Muscle layer of colon (tissue), 2 donors: Measurements from ENCODE around the gene PDPK1.
A peak's percentile ranks its signal among the peaks of the same experiment; 100 is the strongest.

ENCODE experiments used
- H3K27ac ChIP-seq: one replicate; pipeline ENCODE4 v1.7.0; 2013; ENCODE audit warnings: low read depth, mild to moderate bottlenecking, low read length, moderate library complexity
- H3K27me3 ChIP-seq, 2 donors: one replicate each; pipeline ENCODE4 v1.7.0; 2013; ENCODE audit warnings: low read length in 2 of 2, mild to moderate bottlenecking in 2 of 2; ENCODE audit not compliant: insufficient read depth in 2 of 2, control insufficient read depth in 1 of 2
- H3K36me3 ChIP-seq: one replicate; pipeline ENCODE4 v1.7.0; 2013; ENCODE audit warnings: mild to moderate bottlenecking, low read length; ENCODE audit not compliant: insufficient read depth
- H3K4me1 ChIP-seq: one replicate; pipeline ENCODE4 v1.7.0; 2013; ENCODE audit warnings: mild to moderate bottlenecking, low read length; ENCODE audit not compliant: insufficient read depth
- H3K4me3 ChIP-seq, 2 donors: one replicate each; pipeline ENCODE4 v1.7.0; 2013; ENCODE audit warnings: low read length in 2 of 2, low read depth in 1 of 2, mild to moderate bottlenecking in 1 of 2, moderate library complexity in 1 of 2
- H3K9ac ChIP-seq: one replicate; pipeline ENCODE4 v1.7.0; 2013; ENCODE audit warnings: low read length
- H3K9me3 ChIP-seq: one replicate; pipeline ENCODE4 v1.7.0; 2013; ENCODE audit warnings: mild to moderate bottlenecking, low read length
- donor health status: abdominal sarcoma.
- donor health status: Adenocarcinoma of cecum.

Gene PDPK1

DNA sequence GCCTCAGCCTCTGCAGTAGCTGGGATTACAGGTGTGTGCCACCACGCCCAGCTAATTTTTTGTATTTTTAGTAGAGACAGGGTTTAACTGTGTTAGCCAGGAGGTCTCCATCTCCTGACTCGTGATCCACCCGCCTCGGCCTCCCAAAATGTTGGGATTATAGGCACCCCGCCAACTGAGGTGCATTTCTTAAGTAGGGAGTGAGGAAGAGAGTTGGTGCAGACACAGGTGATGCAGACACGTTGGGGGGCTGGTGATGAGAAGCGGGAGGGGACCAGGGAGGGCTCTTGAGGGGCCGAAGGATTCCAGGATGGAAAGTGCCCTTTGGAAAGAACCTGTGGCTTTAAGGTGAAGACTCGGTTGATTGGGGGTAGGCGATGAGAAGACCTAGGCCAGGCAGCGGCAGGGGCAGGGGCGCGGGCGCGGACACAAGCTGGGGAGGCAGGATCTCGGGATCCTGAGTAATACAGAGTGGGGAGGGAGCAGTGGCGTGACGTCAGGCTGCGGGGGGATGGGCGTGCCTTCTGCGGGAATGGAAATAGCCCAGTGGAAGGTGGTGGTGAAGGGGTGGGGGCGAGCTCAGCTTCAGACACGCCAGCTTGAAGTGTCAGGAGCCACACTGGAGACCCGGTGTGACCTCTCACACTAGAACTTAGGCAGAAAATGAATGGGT, 26.6 kb upstream of the PDPK1 start:
- Histone ChIP-seq H3K9ac (peak overlapping the region; percentile 44), H3K36me3 (no peaks in the 10 kb centered on the region), H3K9me3 (no peaks in the 10 kb centered on the region), H3K27ac (no peak overlapping the region), H3K27me3 (no peaks in the 10 kb centered on the region), H3K4me1 (peaks cover 36% of the 10 kb centered on the region), H3K4me3 (peak overlapping the region; percentile 31 to 49)

DNA sequence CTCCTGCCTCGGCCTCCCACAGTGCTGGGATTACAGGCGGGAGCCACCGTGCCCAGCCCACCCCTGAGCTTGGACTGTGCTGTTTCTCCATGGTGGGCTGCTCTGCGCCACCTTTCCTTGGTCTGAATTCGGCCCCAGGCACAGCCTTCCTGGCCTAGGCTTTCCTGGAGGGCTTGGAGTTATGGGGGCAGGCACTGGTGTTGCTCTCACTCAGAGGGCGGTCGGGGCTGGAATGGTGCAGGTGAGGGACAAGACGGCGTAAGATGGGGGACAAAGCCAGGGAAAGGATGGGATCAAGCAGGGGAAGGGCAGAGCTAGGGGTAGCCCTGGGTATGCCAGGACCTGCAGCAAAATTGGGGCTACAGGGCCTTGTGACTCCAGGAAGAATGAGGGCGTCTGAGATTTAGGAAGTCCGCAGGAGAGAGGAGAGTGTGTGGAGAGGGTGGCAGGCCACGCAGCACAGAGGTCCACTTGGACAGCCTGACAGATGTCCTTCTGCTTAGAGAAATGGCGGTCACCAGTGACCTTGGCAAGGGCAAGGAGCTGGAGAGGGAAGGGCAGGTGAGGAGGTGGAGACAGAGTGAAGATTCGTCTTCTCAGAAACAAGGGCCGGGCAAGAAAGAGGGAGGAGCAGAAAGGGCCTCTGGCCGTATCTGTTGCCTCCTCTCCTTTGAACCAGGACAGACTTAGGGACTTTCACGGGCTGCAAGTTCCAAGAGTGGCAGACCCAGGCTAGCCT, 25.7 kb upstream of the PDPK1 start:
- H3K9ac ChIP-seq: peak overlapping the region; percentile 44

GRCh38 chr16:2512735-2513404, 25.0 kb upstream of the PDPK1 start:
- H3K36me3 ChIP-seq: no peaks in the 10 kb centered on the region
- H3K27me3 ChIP-seq: no peaks in the 10 kb centered on the region
- H3K27ac ChIP-seq: peak overlapping the region; percentile 90
- peak overlapping the region; percentile 49 to 95 for H3K4me3 ChIP-seq
- peaks cover 52% of the 10 kb centered on the region for H3K4me1 ChIP-seq
- H3K9ac ChIP-seq: no peak overlapping the region
- no peaks in the 10 kb centered on the region for H3K9me3 ChIP-seq

More for the DNA sequence above, 25.7 kb upstream of the PDPK1 start:
- Histone ChIP-seq H3K4me1 (peaks cover 45% of the 10 kb centered on the region), H3K4me3 (peak overlapping the region in 1 of 2 donors; percentile 49), H3K27ac (peak overlapping the region; percentile 90), H3K9me3 (no peaks in the 10 kb centered on the region), H3K27me3 (no peaks in the 10 kb centered on the region), H3K36me3 (no peaks in the 10 kb centered on the region)

DNA sequence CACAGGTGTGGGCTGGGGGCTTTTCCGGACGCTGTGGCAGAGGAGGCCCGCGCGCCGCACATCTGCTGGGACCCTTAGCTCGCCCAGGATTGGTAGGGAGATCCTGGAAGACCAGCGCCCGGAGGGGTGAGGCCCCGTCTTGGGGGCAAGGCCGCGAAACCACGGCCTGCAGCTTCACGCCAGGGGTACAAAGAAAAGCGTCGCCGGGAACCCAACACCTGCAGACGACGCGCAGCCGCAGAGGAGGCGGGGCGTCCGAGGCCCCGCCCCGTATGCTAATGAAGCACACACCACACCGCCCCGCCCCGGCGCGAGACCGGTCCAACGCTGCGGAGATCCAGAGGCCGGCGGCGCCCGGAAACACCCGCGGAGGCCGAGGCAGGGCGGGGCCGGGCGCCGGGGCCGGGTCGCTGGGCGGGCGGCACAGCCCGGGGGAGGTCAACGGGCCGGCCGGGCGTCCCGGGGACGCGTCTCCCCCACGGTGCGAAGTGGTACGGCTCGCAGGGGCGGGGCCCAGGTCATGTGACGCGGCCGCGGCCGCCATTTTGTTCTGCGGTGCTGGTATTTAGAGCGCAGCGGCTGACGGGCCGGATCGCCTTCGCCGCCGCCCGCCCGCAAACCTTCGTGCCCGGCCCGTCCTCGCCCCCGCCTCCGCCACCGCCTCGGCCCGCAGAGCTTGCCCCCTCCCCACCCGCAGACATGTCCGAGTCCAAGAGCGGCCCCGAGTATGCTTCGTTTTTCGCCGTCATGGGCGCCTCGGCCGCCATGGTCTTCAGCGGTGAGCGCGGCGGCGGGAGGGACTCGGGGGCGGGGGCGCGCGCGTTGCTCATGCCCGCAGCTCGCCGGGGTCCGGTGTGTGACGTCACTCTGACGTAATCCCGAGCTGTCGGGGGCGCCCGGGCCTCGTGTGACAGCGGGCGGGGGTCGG, 24.2 kb upstream of the PDPK1 start, which contains the start of gene ATP6V0C:
Gene ATP6V0C (plus strand): TSS at position 548 of the 928 bp plus-strand sequence. CDS start 152 bp downstream, at position 700.
- H3K27me3 ChIP-seq: no peaks in the 10 kb centered on the region
- H3K4me1 ChIP-seq: peaks cover 60% of the 10 kb centered on the region
- peak within 1 kb of the TSS; percentile 90 to 95 for H3K4me3 ChIP-seq
- no peaks in the 10 kb centered on the region for H3K36me3 ChIP-seq
- no peaks in the 10 kb centered on the region for H3K9me3 ChIP-seq
- peak within 1 kb of the TSS; percentile 99 for H3K9ac ChIP-seq
- peak within 1 kb of the TSS; percentile 90 for H3K27ac ChIP-seq

DNA sequence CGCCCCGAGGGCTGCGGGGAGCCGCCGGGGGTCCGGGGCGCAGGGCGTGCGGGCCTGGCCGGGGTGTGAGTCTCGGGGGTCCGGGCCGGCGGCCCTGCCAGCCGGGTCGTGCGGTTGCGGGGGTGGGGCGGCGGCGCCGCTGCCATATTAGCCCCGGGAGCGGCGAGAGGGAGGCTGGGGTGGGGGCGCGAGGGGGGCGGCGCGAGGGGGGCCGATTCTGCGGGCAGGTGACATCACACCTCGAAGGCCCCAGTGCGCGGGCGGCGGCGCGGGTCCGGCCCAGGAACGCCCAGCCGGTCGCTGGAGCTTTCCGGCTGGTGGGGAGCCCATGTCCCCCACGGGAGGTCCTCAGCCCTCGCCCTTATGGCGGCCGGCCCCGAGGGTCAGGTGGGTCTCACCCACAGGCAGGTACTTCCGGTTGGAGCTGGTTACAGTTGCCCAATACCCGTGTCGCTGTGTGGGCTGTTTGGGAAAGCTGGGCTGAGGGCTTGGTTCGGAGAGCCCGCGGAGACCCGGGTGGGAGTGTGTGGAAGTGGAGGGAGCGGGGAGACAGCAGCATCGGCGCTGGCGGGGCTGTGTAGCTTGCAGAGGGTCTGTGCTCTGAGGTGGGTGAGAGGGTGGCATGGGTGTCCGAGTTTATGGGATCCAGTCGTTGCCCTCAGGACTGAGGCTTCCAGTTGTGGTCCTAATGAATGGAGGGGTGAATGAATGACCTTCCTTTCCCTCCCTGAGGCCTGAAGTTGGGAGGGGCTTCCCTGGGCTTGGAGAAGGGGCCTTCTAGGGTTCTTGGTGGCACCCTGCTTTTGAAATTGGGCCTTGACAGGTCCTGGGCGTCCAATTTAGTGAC, 23.3 kb upstream of the PDPK1 start:
- H3K4me1 ChIP-seq: peaks cover 69% of the 10 kb centered on the region
- H3K27ac ChIP-seq: peak overlapping the region; percentile 90
- H3K27me3 ChIP-seq: no peaks in the 10 kb centered on the region
- H3K4me3 ChIP-seq: peak overlapping the region; percentile 90 to 95
- H3K9ac ChIP-seq: peak overlapping the region; percentile 99
- peaks cover 4% of the 10 kb centered on the region for H3K36me3 ChIP-seq
- no peaks in the 10 kb centered on the region for H3K9me3 ChIP-seq

GRCh38 chr16:2515180-2515851, 22.5 kb upstream of the PDPK1 start:
- Histone ChIP-seq H3K27me3 (no peaks in the 10 kb centered on the region), H3K36me3 (peaks cover 4% of the 10 kb centered on the region), H3K27ac (peak overlapping the region; percentile 90), H3K4me1 (peaks cover 70% of the 10 kb centered on the region), H3K4me3 (peak overlapping the region; percentile 90 to 95), H3K9ac (peak overlapping the region; percentile 99), H3K9me3 (no peaks in the 10 kb centered on the region)

- Histone ChIP-seq H3K27ac (peak overlapping the region; percentile 54), H3K4me3 (peak overlapping the region in 1 of 2 donors; percentile 25), H3K9me3 (no peaks in the 10 kb centered on the region), H3K36me3 (peaks cover 4% of the 10 kb centered on the region), H3K27me3 (no peaks in the 10 kb centered on the region), H3K4me1 (peaks cover 70% of the 10 kb centered on the region), H3K9ac (no peak overlapping the region)
Observed at GRCh38 chr16:2516391-2517240, 21.2 kb upstream of the PDPK1 start.

DNA sequence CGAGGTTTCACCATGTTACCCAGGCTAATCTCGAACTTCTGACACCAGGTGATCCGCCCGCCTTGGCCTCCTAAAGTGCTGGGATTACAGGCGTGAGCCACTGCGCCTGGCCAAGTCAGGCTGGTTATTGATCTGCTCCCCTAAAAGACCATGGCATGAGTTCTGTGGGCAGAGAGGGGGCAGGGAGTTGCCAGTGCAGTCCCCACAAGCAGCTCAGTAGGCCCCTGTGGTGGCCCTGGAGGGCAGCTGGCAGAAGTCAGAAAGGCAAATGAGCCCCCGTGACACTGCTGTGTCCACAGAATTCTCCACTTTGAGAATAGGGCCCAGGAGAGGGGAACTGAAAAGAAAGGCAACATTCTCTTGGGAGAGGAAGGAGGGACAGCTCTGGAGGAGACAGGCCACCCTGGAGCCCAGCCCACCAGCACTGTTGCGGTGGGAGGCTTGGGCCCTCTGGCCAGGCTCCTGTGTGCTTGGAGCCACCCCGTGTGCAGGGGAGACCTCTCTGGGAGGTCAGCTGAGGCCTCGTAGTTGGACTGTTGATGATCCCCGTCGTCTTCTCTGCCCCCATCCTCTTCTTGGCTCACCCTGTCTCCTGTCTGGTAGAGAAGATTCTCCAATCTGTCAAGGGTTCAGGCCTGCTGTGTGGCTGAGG, 19.7 kb upstream of the PDPK1 start:
- Histone ChIP-seq H3K4me3 (peak overlapping the region in 1 of 2 donors; percentile 10), H3K36me3 (peaks cover 7% of the 10 kb centered on the region), H3K27ac (peak overlapping the region; percentile 64), H3K27me3 (no peaks in the 10 kb centered on the region), H3K9ac (no peak overlapping the region), H3K9me3 (no peaks in the 10 kb centered on the region), H3K4me1 (peaks cover 59% of the 10 kb centered on the region)
